HG03378 (cell line): ENCODE data around the gene NCAM2.
"Not testable (repeated sequence)": the region's sequence is repeated elsewhere in the genome, so short reads cannot be mapped to it uniquely, and the experiment has no call there.

Experiments
- ATAC-seq: cut with Tn5 transposase; IDR thresholded peaks from one replicate; pipeline ENCODE4 v1.9.1; 2021; ENCODE audit warnings: mild to moderate bottlenecking, moderate library complexity; ENCODE audit not compliant: unreplicated experiment

NCAM2 gene

GRCh38 chr21:21097466-21097865, 99.3 kb downstream of the NCAM2 start:
- ATAC-seq = no peak

GRCh38 chr21:21101911-21102310, 103.7 kb downstream of the NCAM2 start:
- no peak for ATAC-seq

GRCh38 chr21:21102896-21103295, 104.7 kb downstream of the NCAM2 start:
- no peak for ATAC-seq

GRCh38 chr21:21103692-21104091, 105.5 kb downstream of the NCAM2 start:
- ATAC-seq = no peak

- ATAC-seq = no peak
Measured at GRCh38 chr21:21109736-21110135, 111.5 kb downstream of the NCAM2 start.

- no peak for ATAC-seq
Measured at GRCh38 chr21:21111309-21111920, 113.2 kb downstream of the NCAM2 start.

GRCh38 chr21:21114461-21114860, 116.3 kb downstream of the NCAM2 start:
- no peak for ATAC-seq

GRCh38 chr21:21119091-21119490, 120.9 kb downstream of the NCAM2 start:
- ATAC-seq = no peak

- no peak for ATAC-seq
Measured at GRCh38 chr21:21122680-21123079, 124.5 kb downstream of the NCAM2 start.

GRCh38 chr21:21132390-21132789, 134.2 kb downstream of the NCAM2 start:
- ATAC-seq = no peak

GRCh38 chr21:21137986-21138385, 139.8 kb downstream of the NCAM2 start:
- no peak for ATAC-seq

GRCh38 chr21:21146587-21147373, 148.6 kb downstream of the NCAM2 start:
- ATAC-seq = no peak

GRCh38 chr21:21147374-21147745, 149.2 kb downstream of the NCAM2 start:
- ATAC-seq = no peak

GRCh38 chr21:21148009-21148408, 149.8 kb downstream of the NCAM2 start:
- ATAC-seq = no peak

GRCh38 chr21:21148514-21148913, 150.3 kb downstream of the NCAM2 start:
- ATAC-seq = no peak

GRCh38 chr21:21149445-21149844, 151.2 kb downstream of the NCAM2 start:
- not testable (repeated sequence) for ATAC-seq

GRCh38 chr21:21151231-21151630, 153.0 kb downstream of the NCAM2 start:
- ATAC-seq = no peak

GRCh38 chr21:21156397-21156796, 158.2 kb downstream of the NCAM2 start:
- no peak for ATAC-seq

GRCh38 chr21:21156957-21157356, 158.7 kb downstream of the NCAM2 start:
- ATAC-seq = no peak

GRCh38 chr21:21158376-21158918, 160.2 kb downstream of the NCAM2 start:
- ATAC-seq = no peak

GRCh38 chr21:21159253-21159899, 161.2 kb downstream of the NCAM2 start:
- ATAC-seq = no peak

GRCh38 chr21:21162786-21163185, 164.6 kb downstream of the NCAM2 start:
- no peak for ATAC-seq
